Panc1 (cell line): ENCODE data around the gene NNMT. TPM values are rescaled to one million over a fixed set of nuclear protein-coding genes. Genes with fewer than 3 reads are reported as not detected.

ENCODE experiments used
- ATAC-seq: fragments of 200-7000 bp; cut with Tn5 transposase; 2 replicates; pipeline ENCODE4 v1.9.1; 2020; ENCODE audit warnings: mild to moderate bottlenecking, moderate library complexity
- BruUV-seq: library from RNA; stranded (reverse); fragments of 400-500 nt; replicated peaks from 2 replicates; lab custom pipeline; 2021; lab: Mats Ljungman, UMichigan
- CTCF ChIA-PET: fragments of 300-600 bp; sonication (Branson Sonifier 250); formaldehyde crosslinking; loops from one replicate; lab custom pipeline; 2022; ENCODE audit warnings: antibody characterized with exemption; lab: Charles Lee
- POLR2A ChIA-PET: fragments of 300-600 bp; sonication (Branson Sonifier 250); formaldehyde crosslinking; loops from one replicate; lab custom pipeline; 2022; ENCODE audit warnings: antibody characterized with exemption; lab: Charles Lee
- DNase-seq: peaks from one replicate; pipeline ENCODE4 v3.0.0-alpha.2; 2010; ENCODE audit warnings: low read depth, low spot score
- H3K27ac ChIP-seq: 2 replicates; pipeline ENCODE4 v1.5.1; 2011; ENCODE audit warnings: mild to moderate bottlenecking, low read length, inconsistent platforms
- H3K27me3 ChIP-seq: fragments of 200-500 bp; sonication (Bioruptor generic); 2 replicates; pipeline ENCODE4 v1.6.0; 2014; ENCODE audit warnings: low read length, inconsistent platforms; ENCODE audit not compliant: control insufficient read depth, insufficient read depth
- H3K36me3 ChIP-seq: fragments of 200-500 bp; sonication (Bioruptor generic); 2 replicates; pipeline ENCODE4 v1.5.1; 2014; ENCODE audit warnings: inconsistent platforms, mild to moderate bottlenecking, low read length, moderate library complexity; ENCODE audit not compliant: control insufficient read depth, insufficient read depth
- H3K4me1 ChIP-seq: 2 replicates; pipeline ENCODE4 v1.5.1; 2011; ENCODE audit warnings: inconsistent platforms, mild to moderate bottlenecking, low read length, moderate library complexity; ENCODE audit not compliant: control insufficient read depth, insufficient read depth
- H3K4me3 ChIP-seq, 2 experiments: 2 replicates each; pipeline ENCODE4 v1.5.1; 2011 to 2012; ENCODE audit warnings: low read depth in 2 of 2, low read length in 2 of 2, mild to moderate bottlenecking in 2 of 2, inconsistent platforms in 1 of 2, moderate library complexity in 1 of 2
- H3K9me3 ChIP-seq: fragments of 200-500 bp; sonication (Bioruptor generic); 2 replicates; pipeline ENCODE4 v1.5.1; 2014; ENCODE audit warnings: low read depth, mild to moderate bottlenecking, inconsistent platforms, low read length, moderate library complexity; ENCODE audit not compliant: control insufficient read depth, insufficient read depth
- POLR2AphosphoS5 ChIP-seq: IDR thresholded peaks from 2 replicates; pipeline ENCODE4 v1.6.1; 2012; ENCODE audit warnings: mild to moderate bottlenecking, low read depth, low read length, moderate library complexity
- SIN3A ChIP-seq: IDR thresholded peaks from 2 replicates; pipeline ENCODE4 v1.6.1; 2012; ENCODE audit warnings: low read depth, mild to moderate bottlenecking, low read length, moderate library complexity, borderline replicate concordance; ENCODE audit not compliant: insufficient read depth
- TCF7L2 ChIP-seq: IDR thresholded peaks from 2 replicates; pipeline ENCODE4 v1.6.1; 2011; ENCODE audit warnings: mild to moderate bottlenecking, low read depth, low read length, inconsistent platforms
- in situ Hi-C: cut with HindIII; loops from 2 replicates; pipeline ENCODE4 v1.10.0; 2016; ENCODE audit warnings: low sequenced_read_pairs, low pct_unique_long_range_greater_than_20kb
- intact Hi-C: fragments of 100-400 bp; cut with micrococcal nuclease; formaldehyde crosslinking; loops from one replicate; pipeline ENCODE4 v1.10.0; 2022; ENCODE audit not compliant: unreplicated experiment
- total RNA-seq: library from RNA; stranded (reverse); gene quantifications from one replicate; pipeline ENCODE4 v1.2.1, GENCODE V29; 2021; ENCODE audit not compliant: unreplicated experiment
- TF ChIP-seq, protein P1 (sequence below), 2 experiments: IDR thresholded peaks; 2 replicates each; pipeline ENCODE4 v1.6.1; 2011 to 2012; ENCODE audit warnings: low read depth in 2 of 2, control low read depth in 1 of 2, low read length in 1 of 2, mild to moderate bottlenecking in 1 of 2, moderate library complexity in 1 of 2; ENCODE audit not compliant: insufficient read depth in 1 of 2
- TF ChIP-seq, protein P2 (sequence below): fragments of 450-650 bp; IDR thresholded peaks from 2 replicates; pipeline ENCODE4 v1.5.1; 2017; ENCODE audit warnings: mild to moderate bottlenecking

Gene NNMT
- total RNA-seq, 1 experiment from 2014 or later = 1.7 TPM

DNA sequence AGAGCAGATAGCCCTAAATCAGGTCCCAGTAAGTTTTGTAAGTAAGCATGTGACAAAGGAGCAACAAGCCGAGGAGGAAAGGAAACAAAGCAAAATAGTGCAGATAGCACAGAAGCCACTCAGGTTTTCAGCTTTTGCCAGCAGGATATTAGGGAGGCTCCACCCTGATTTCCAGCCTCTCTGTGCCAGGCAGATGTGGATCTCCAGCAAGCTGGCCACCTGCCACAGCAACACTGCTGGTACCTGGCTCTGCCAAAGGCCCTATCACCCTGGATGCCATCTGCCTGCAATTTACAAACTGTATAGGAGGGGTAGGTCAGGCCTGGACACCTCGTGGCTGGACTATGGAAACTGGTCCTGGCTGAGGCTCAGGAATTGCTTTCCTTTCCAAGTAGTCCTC, 12.2 kb upstream of the NNMT start:
- intact Hi-C loops (no loop called here), in situ Hi-C loops (no loop called here)
- POLR2A ChIA-PET = no interaction called here
- no TSS peak for BruUV-seq
- Histone ChIP-seq H3K27me3 (no peaks in the 10 kb centered on the region), H3K4me1 (no peaks in the 10 kb centered on the region), H3K4me3 (no peak overlapping the region), H3K27ac (no peak overlapping the region), H3K9me3 (no peaks in the 10 kb centered on the region), H3K36me3 (no peaks in the 10 kb centered on the region)
- ATAC-seq = no peak
- CTCF ChIA-PET = no interaction called here
- TF ChIP-seq TCF7L2 (no peak), POLR2AphosphoS5 (no peak), SIN3A (no peak)
- TF ChIP-seq, protein P1, sequence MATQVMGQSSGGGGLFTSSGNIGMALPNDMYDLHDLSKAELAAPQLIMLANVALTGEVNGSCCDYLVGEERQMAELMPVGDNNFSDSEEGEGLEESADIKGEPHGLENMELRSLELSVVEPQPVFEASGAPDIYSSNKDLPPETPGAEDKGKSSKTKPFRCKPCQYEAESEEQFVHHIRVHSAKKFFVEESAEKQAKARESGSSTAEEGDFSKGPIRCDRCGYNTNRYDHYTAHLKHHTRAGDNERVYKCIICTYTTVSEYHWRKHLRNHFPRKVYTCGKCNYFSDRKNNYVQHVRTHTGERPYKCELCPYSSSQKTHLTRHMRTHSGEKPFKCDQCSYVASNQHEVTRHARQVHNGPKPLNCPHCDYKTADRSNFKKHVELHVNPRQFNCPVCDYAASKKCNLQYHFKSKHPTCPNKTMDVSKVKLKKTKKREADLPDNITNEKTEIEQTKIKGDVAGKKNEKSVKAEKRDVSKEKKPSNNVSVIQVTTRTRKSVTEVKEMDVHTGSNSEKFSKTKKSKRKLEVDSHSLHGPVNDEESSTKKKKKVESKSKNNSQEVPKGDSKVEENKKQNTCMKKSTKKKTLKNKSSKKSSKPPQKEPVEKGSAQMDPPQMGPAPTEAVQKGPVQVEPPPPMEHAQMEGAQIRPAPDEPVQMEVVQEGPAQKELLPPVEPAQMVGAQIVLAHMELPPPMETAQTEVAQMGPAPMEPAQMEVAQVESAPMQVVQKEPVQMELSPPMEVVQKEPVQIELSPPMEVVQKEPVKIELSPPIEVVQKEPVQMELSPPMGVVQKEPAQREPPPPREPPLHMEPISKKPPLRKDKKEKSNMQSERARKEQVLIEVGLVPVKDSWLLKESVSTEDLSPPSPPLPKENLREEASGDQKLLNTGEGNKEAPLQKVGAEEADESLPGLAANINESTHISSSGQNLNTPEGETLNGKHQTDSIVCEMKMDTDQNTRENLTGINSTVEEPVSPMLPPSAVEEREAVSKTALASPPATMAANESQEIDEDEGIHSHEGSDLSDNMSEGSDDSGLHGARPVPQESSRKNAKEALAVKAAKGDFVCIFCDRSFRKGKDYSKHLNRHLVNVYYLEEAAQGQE (IDR thresholded peaks at IDR 0.05; ENCODE audit: insufficient read depth in 1 of 2, low read depth in 2 of 2, low read length in 1 of 2) = no peak
- TF ChIP-seq, protein P2, sequence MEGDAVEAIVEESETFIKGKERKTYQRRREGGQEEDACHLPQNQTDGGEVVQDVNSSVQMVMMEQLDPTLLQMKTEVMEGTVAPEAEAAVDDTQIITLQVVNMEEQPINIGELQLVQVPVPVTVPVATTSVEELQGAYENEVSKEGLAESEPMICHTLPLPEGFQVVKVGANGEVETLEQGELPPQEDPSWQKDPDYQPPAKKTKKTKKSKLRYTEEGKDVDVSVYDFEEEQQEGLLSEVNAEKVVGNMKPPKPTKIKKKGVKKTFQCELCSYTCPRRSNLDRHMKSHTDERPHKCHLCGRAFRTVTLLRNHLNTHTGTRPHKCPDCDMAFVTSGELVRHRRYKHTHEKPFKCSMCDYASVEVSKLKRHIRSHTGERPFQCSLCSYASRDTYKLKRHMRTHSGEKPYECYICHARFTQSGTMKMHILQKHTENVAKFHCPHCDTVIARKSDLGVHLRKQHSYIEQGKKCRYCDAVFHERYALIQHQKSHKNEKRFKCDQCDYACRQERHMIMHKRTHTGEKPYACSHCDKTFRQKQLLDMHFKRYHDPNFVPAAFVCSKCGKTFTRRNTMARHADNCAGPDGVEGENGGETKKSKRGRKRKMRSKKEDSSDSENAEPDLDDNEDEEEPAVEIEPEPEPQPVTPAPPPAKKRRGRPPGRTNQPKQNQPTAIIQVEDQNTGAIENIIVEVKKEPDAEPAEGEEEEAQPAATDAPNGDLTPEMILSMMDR = no peak
- no peak for DNase-seq

DNA sequence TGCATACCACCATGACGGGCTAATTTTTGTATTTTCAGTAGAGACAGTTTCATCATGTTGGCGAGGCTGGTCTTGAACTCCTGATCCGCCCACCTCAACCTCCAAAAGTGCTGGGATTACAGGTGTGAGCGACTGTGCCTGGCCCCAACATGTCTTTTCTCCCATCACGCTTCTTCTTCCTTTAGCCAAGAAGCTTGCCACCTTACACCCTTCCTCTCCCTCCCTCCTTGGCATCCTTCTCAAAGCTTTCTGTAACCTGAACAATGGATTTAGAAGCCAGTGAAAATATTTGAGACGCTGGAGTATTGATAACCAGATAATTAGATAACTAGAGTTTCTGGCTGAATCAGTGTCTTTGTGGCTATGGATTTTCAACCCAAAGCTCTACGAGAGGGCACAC, 11.3 kb upstream of the NNMT start:
- no peaks in the 10 kb centered on the region for H3K4me1 ChIP-seq
- no peaks in the 10 kb centered on the region for H3K9me3 ChIP-seq
- TF ChIP-seq, protein P1 (IDR thresholded peaks at IDR 0.05; ENCODE audit: insufficient read depth in 1 of 2, low read depth in 2 of 2, low read length in 1 of 2) = no peak
- TF ChIP-seq SIN3A (no peak), POLR2AphosphoS5 (no peak), TCF7L2 (no peak)
- TF ChIP-seq, protein P2 = no peak
- POLR2A ChIA-PET = no interaction called here
- CTCF ChIA-PET = no interaction called here
- no TSS peak for BruUV-seq
- H3K27me3 ChIP-seq = no peaks in the 10 kb centered on the region; the same call in 1 of the 2 replicates
- no peaks in the 10 kb centered on the region for H3K36me3 ChIP-seq
- in situ Hi-C loops = no loop called here
- ATAC-seq = no peak
- intact Hi-C loops = no loop called here
- H3K4me3 ChIP-seq = no peak overlapping the region
- H3K27ac ChIP-seq = no peak overlapping the region
- DNase-seq = no peak
